ENCODE data around the gene RDH16.

GRCh38 chr12:56998316-56998715 is 40.9 kb upstream of the RDH16 start:
- TF ChIP-seq POLR2A (IDR thresholded peaks at IDR 0.05; ENCODE audit: low read depth, low read length) (no peak), POLR2AphosphoS5 (IDR thresholded peaks at IDR 0.05; ENCODE audit: low read depth, low read length) (no peak), TAF1 (IDR thresholded peaks at IDR 0.05; ENCODE audit: borderline replicate concordance, low read depth, low read length) (no peak)
